GM19452 (cell line): ENCODE measurements around the gene COLEC12.

Source experiments
- ATAC-seq: cut with Tn5 transposase; IDR thresholded peaks from one replicate; pipeline ENCODE4 v1.9.1; 2021; ENCODE audit not compliant: unreplicated experiment

Gene COLEC12

GRCh38 chr18:364256-364826 lies 136.2 kb downstream of the COLEC12 start:
- no peak for ATAC-seq

DNA sequence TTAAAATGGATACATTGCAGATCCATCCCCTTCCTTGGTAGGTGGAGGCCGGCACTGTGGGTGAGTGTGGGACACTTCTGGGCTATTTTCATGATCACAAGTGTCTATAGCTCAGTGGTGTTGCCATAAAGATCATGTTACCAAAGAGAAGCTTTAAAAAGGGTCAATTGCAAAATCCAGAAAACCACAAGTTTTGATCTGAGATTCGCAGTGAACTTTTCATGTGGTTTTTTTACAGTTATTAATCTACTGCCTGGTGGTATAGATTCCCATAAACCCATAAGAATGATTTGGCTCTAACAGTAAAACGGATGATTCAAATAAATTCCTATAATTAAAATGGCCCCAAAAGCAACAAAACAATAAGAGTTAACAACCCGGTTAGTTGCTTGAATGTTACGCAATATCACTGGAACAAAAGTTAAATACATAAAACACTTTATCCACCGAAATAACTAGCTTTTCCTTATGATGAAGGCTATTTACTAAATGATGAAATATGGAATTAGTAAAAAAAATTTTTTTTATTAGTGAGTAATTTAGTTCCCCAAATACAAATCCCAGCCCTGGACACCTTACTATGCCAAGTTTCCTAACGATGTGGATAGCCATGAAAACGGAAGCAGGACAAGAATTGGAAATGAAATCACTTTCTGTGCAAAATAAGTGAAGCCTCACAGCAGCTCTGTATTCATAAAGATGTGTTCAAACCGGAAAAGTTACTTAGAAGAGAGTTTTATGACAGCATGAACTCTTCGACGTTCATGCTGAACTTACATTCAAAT lies 137.0 kb downstream of the COLEC12 start:
- ATAC-seq = no peak

- ATAC-seq = no peak
Measured at GRCh38 chr18:362311-363290, 137.9 kb downstream of the COLEC12 start.

GRCh38 chr18:361941-362310 lies 138.6 kb downstream of the COLEC12 start:
- no peak for ATAC-seq

GRCh38 chr18:361100-361732 lies 139.3 kb downstream of the COLEC12 start:
- no peak for ATAC-seq

GRCh38 chr18:360676-361075 lies 139.8 kb downstream of the COLEC12 start:
- no peak for ATAC-seq

GRCh38 chr18:356778-357177 lies 143.7 kb downstream of the COLEC12 start:
- no peak for ATAC-seq

DNA sequence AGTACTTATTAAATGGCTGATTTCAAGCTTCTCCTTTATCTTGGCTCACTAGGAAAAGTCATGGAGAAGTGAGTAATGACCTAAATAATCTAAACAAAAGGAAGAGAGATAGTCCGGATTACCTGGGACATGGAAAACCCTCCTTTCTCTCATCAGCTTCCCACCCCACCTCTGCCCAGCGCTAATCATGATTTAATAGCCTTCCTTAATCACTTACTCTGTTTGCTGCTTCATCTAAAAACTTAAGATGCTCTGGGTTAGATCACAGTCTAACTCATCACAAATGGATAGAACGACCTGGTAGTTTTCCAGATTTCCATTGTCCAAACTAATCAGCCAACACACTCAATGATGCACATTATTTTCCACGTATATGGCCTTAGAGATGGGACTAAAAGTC lies 144.8 kb downstream of the COLEC12 start:
- ATAC-seq = no peak

DNA sequence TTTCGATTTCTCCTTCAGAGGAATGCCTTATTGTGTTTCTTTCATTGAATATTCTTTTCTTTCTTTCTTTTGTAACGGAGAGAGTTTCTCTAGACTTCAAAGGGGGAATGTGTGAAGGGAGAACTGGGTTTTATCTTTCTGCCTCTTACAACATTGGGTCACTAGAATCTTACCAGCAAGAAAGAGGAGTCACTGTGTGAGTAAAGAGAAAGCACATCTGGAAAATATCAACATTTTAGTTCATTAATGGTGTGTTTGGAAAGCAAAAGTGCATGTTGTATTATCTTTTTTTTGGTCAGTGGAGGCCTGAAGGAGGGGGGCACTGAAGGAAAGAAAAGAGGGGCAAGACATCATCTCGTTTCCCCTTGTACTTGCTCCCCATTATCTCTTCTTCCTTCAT lies 146.0 kb downstream of the COLEC12 start:
- no peak for ATAC-seq

DNA sequence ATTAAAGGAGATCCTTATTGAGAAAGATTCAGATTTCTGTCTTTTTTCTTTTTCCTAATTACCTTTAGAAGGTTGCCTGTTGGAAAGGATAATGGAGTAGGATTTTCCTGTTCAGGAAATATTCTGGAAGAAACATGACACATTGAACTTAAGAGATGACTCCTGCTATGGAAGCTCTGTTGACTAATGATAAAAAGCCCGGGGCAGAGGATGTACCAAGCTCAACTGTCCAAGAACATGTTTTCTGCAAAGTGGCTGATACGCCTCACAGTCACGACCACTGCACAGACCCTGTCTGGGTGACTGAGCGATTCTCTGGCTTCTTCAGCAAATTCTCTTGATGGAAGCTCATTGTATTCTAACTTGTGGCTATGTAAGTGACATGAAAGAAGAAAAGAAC lies 146.5 kb downstream of the COLEC12 start:
- ATAC-seq = no peak

- ATAC-seq = no peak
Measured at GRCh38 chr18:352438-352837, 148.1 kb downstream of the COLEC12 start.

GRCh38 chr18:350953-351572 lies 149.4 kb downstream of the COLEC12 start:
- ATAC-seq = no peak

DNA sequence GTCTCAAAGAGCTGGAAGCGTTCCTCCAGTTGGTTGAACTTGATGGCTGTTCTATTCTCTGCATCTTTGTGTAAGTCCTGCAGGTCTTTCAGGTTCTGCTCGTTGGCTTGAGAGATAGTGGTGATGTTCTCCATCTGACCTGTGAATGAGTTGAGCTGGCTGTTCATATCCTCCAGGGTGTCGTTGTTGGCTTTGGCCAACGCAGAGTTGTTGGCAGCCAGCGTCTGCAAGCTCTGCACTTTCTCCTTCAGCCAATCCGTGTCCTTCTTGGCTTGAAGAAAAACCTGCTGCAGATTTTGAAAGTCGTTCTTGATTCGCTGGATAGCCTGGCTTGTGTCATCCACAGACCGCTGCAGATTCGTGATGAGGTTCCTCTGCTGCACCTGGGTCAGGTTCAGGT lies 153.9 kb downstream of the COLEC12 start:
- no peak for ATAC-seq

- no peak for ATAC-seq
Measured at GRCh38 chr18:341102-341501, 159.4 kb downstream of the COLEC12 start.

GRCh38 chr18:340044-340443 lies 160.5 kb downstream of the COLEC12 start:
- ATAC-seq = no peak

- ATAC-seq = no peak
Measured at GRCh38 chr18:339200-339599, 161.3 kb downstream of the COLEC12 start.

DNA sequence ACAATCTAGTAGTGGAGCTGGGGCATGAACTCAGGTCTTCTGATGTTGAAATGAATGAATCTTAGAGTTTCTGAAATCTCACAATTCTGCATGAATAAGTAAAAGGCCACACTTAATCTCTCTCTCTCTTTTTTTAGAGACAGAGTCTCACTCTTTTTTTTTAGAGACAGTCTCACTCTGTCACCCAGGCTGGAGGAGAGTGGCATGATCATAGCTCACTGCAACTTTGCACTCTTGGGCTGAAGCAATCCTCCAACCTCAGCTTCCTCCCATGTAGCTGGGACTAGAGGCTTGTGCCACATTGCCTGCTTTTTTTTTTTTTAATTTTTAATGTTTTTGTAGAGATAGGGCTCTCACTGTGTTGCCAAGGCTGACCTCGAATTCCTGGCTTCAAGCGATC lies 163.8 kb downstream of the COLEC12 start:
- no peak for ATAC-seq

DNA sequence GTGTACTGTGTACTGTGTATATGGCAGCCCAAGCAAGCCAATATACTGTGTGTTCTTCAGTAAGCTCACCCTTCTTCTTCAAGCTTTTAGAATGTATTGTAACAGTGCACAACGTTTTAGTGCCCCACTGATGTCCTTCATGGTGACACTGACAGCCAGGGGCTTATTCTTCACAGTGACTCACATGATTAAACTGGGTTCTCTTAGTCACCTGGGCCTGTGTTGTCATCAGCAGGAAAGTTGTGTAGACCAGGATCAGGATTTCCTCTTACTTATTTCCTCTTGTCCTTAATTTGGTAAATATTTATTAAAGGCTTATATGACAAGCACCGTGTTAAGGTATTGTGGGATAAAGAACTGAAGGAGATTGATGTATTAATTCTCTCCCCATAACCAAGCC lies 164.8 kb downstream of the COLEC12 start:
- no peak for ATAC-seq

- no peak for ATAC-seq
Measured at GRCh38 chr18:334575-335132, 165.8 kb downstream of the COLEC12 start.

GRCh38 chr18:332721-333510 lies 167.6 kb downstream of the COLEC12 start:
- ATAC-seq = no peak
